Gastrocnemius medialis (tissue), 4 donors: ENCODE data around the gene ADCY2.

Experiments used
- CTCF ChIP-seq, 5 experiments: fragments of 450-650 bp in 3 of 5; fragments of 200-600 bp in 2 of 5; sonication (generic) in 2 of 5; IDR thresholded peaks in 4 of 5; conservative IDR thresholded peaks in 1 of 5; 1 replicate in 4 of 5; 2 replicates in 1 of 5; pipeline ENCODE4 v1.5.1; 2016 to 2019; ENCODE audit warnings: antibody characterized with exemption in 5 of 5, mild to moderate bottlenecking in 3 of 5, moderate library complexity in 3 of 5
- POLR2A ChIP-seq, 2 donors: fragments of 450-650 bp; IDR thresholded peaks; one replicate each; pipeline ENCODE4 v1.6.1; 2017; ENCODE audit warnings: antibody characterized with exemption in 2 of 2, mild to moderate bottlenecking in 2 of 2, moderate library complexity in 2 of 2

GRCh38 chr5:7446913-7447312 is 51.0 kb downstream of the ADCY2 start:
- TF ChIP-seq CTCF (IDR thresholded peaks at IDR 0.05 in 4 of 5, conservative IDR thresholded peaks at IDR 0.05 in 1 of 5) (no peak), POLR2A (IDR thresholded peaks at IDR 0.05) (no peak)
